SK-N-MC (cell line): ENCODE measurements around the gene TBX1.

Experiments used
- EZH2 ChIP-seq: fragments of 200-600 bp; sonication (generic); IDR thresholded peaks from one replicate; pipeline ENCODE4 v1.6.1; 2017; ENCODE audit warnings: antibody characterized with exemption
- FOXP2 ChIP-seq: optimal IDR thresholded peaks from 2 replicates; pipeline ENCODE3; 2011; ENCODE audit warnings: mild to moderate bottlenecking, moderate library complexity; ENCODE audit not compliant: insufficient read depth; ENCODE audit errors: extremely low read length, control extremely low read depth
- POLR2AphosphoS5 ChIP-seq: IDR thresholded peaks from 2 replicates; pipeline ENCODE4 v1.6.1; 2012; ENCODE audit warnings: mild to moderate bottlenecking, low read depth, low read length, borderline replicate concordance

- TF ChIP-seq EZH2, result no peak
- no peak for TF ChIP-seq FOXP2
- TF ChIP-seq POLR2AphosphoS5, result no peak
Measured at GRCh38 chr22:19788661-19789225, 28.2 kb downstream of the TBX1 start.
